ENCODE measurements around the gene MYH8. TPM values are rescaled to one million over a fixed set of nuclear protein-coding genes. Genes with fewer than 3 reads are reported as not detected.

Gene MYH8
- total RNA-seq, 1 donor from 2014 or later = not detected

GRCh38 chr17:10392880-10393279 lies 28.9 kb downstream of the MYH8 start:
- Histone ChIP-seq H3K79me2 (ENCODE audit: low read depth) (no peaks in the 10 kb centered on the region), H3K4me3 (no peak overlapping the region), H3F3A (ENCODE audit: low read depth) (no peaks in the 10 kb centered on the region), H3K27me3 (no peaks in the 10 kb centered on the region), H3K27ac (no peak overlapping the region), H3K4me1 (no peaks in the 10 kb centered on the region), H2AFZ (replicated peaks) (no peak overlapping the region), H4K20me1 (ENCODE audit: low read depth) (no peaks in the 10 kb centered on the region), H3K9ac (no peak overlapping the region), H3K4me2 (no peak overlapping the region), H3K36me3 (no peaks in the 10 kb centered on the region), H3K9me3 (ENCODE audit: low read depth) (no peaks in the 10 kb centered on the region)
- Mint-ChIP-seq H3K27ac (no peak overlapping the region), H3K36me3 (no peaks in the 10 kb centered on the region), H3K4me3 (no peak overlapping the region), H3K27me3 (ENCODE audit: insufficient read depth, low read depth) (no peaks in the 10 kb centered on the region), H3K9me3 (no peaks in the 10 kb centered on the region), H3K4me1 (no peaks in the 10 kb centered on the region)
- no peak for TF ChIP-seq EZH2 (IDR thresholded peaks at IDR 0.05)
- TF ChIP-seq CTCF (IDR thresholded peaks at IDR 0.05) = no peak
- TF ChIP-seq EZH2phosphoT487 (IDR thresholded peaks at IDR 0.05) = no peak
- DNase-seq (ENCODE audit: low spot score) = no peak

GRCh38 chr17:10385871-10386270 lies 35.9 kb downstream of the MYH8 start:
- Histone ChIP-seq H4K20me1 (ENCODE audit: low read depth) (no peaks in the 10 kb centered on the region), H3K9ac (no peak overlapping the region), H3K4me1 (peaks cover 9% of the 10 kb centered on the region), H3K27me3 (no peaks in the 10 kb centered on the region), H3F3A (ENCODE audit: low read depth) (no peaks in the 10 kb centered on the region), H3K9me3 (ENCODE audit: low read depth) (no peaks in the 10 kb centered on the region), H3K4me3 (no peak overlapping the region), H3K27ac (no peak overlapping the region), H3K79me2 (ENCODE audit: low read depth) (no peaks in the 10 kb centered on the region), H3K36me3 (no peaks in the 10 kb centered on the region), H2AFZ (replicated peaks) (no peak overlapping the region), H3K4me2 (no peak overlapping the region)
- peaks cover 2% of the 10 kb centered on the region for H3K9me3 Mint-ChIP-seq
- H3K4me3 Mint-ChIP-seq = no peak overlapping the region
- TF ChIP-seq EZH2 (IDR thresholded peaks at IDR 0.05) = no peak
- TF ChIP-seq EZH2phosphoT487 (IDR thresholded peaks at IDR 0.05) = no peak
- no peak for TF ChIP-seq CTCF (IDR thresholded peaks at IDR 0.05)
- no peaks in the 10 kb centered on the region for H3K36me3 Mint-ChIP-seq
- H3K27me3 Mint-ChIP-seq (ENCODE audit: insufficient read depth, low read depth) = peaks cover 2% of the 10 kb centered on the region
- DNase-seq (ENCODE audit: low spot score) = no peak
- peaks cover 5% of the 10 kb centered on the region for H3K4me1 Mint-ChIP-seq
- no peak overlapping the region for H3K27ac Mint-ChIP-seq

- no peaks in the 10 kb centered on the region for H3K79me2 ChIP-seq (ENCODE audit: low read depth)
- Mint-ChIP-seq H3K4me3 (no peak overlapping the region), H3K9me3 (peaks cover 2% of the 10 kb centered on the region), H3K27me3 (ENCODE audit: insufficient read depth, low read depth) (peaks cover 2% of the 10 kb centered on the region), H3K4me1 (peaks cover 20% of the 10 kb centered on the region), H3K36me3 (no peaks in the 10 kb centered on the region), H3K27ac (no peak overlapping the region)
- H4K20me1 ChIP-seq (ENCODE audit: low read depth) = no peaks in the 10 kb centered on the region
- H3F3A ChIP-seq (ENCODE audit: low read depth) = no peaks in the 10 kb centered on the region
- no peak overlapping the region for H3K4me3 ChIP-seq
- peak; percentile 31 for TF ChIP-seq CTCF (IDR thresholded peaks at IDR 0.05)
- no peak for TF ChIP-seq EZH2 (IDR thresholded peaks at IDR 0.05)
- H2AFZ ChIP-seq (replicated peaks) = no peak overlapping the region
- H3K4me1 ChIP-seq = peaks cover 9% of the 10 kb centered on the region
- DNase-seq (ENCODE audit: low spot score) = peak; percentile 73
- H3K27ac ChIP-seq = no peak overlapping the region
- H3K9ac ChIP-seq = no peak overlapping the region
- no peaks in the 10 kb centered on the region for H3K27me3 ChIP-seq
- peak overlapping the region; percentile 54 for H3K4me2 ChIP-seq
- no peaks in the 10 kb centered on the region for H3K36me3 ChIP-seq
- no peaks in the 10 kb centered on the region for H3K9me3 ChIP-seq (ENCODE audit: low read depth)
Observed at GRCh38 chr17:10384175-10384574, 37.6 kb downstream of the MYH8 start.
